DMS53 (cell line): ENCODE measurements around the gene SLC46A1.
"Not testable (repeated sequence)": the region's sequence is repeated elsewhere in the genome, so short reads cannot be mapped to it uniquely, and the experiment has no call there.

Experiments
- DNase-seq: peaks from one replicate; lab custom pipeline; 2025; lab: John Stamatoyannopoulos, UW

Gene SLC46A1

GRCh38 chr17:28405632-28406472, at the start of gene SLC46A1:
SLC46A1 (minus strand) TSS chr17:28406212; CDS start chr17:28406114, 98 bp downstream.
- peak; percentile 77 for DNase-seq

- no peak for DNase-seq
Measured at GRCh38 chr17:28449859-28450258, 43.8 kb upstream of the SLC46A1 start.

- no peak for DNase-seq
Measured at GRCh38 chr17:28447396-28447760, 41.4 kb upstream of the SLC46A1 start.

- DNase-seq, result peak; percentile 25
Measured at GRCh38 chr17:28446716-28447395, 40.8 kb upstream of the SLC46A1 start.

DNA sequence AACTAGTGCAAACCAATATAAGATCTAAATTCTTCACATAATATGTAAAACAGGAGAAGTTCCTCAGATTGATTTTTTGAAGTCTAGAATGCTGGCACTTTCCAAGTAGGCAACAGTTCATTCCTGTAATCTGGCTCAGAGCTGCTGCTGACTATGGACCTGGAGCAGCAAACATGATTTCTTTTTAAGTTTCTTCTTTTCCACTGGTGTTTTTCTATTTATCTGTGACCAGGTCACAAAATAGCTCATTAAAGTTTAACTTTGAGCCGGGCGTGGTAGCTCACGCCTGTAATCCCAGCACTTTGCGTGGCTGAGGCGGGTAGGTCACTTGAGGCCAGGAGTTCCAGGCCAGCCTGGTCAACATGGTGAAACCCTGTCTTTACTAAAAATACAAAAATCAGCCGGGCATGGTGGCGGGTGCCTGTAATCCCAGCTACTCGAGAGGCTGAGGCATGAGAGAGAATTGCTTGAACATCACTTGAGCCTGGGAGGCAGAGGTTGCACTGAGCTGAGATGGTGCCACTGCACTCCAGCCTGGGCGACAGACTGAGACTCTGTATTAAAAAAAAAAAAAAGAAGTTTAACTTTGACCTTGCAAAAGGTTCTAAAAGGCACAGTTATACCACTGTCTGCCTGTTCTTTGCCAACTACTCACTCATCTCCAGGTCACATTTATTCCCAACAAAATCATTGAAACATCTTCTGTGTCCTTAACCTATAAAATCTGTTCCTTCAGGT, 38.1 kb upstream of the SLC46A1 start:
- DNase-seq, result no peak

- not testable (repeated sequence) for DNase-seq
Measured at GRCh38 chr17:28434326-28434725, 28.3 kb upstream of the SLC46A1 start.

DNA sequence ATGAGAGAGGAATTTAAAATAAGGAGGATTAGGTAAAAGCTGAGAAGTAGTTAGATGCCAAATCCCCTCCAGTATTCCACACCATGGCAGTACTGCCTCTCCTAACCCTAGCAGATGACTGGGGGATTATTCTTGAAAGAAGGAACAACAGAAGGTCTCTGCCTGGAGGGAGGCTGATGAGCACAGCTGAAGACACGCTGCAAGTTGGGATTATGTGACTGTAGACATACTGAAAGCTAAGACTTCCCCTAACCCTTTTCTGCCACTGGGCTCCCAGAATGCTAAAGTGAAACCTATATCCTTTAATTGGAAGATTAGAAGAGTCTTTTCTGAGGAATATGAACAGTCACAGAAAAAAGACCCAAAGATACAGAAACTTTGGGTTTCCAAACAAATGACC, 27.7 kb upstream of the SLC46A1 start:
- no peak for DNase-seq

GRCh38 chr17:28427982-28428381, 22.0 kb upstream of the SLC46A1 start:
- DNase-seq, result not testable (repeated sequence)

DNA sequence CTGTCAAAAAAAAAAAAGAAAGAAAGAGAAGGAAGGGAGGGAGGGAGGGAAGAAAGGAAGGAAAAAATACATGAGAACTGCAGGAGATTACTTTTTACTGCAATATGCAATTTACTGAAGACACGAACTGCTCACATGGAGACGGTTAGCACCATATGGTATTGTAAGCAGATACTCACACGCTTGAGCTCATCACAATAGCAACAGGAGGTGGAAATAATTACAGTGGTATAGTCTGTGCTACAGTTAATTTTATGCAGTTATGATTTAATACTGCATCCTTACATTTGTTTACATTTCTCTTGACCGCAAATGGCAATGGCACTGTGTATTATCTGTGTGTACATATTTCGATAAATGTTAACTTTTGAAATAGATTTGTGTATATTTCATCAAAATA, 21.4 kb upstream of the SLC46A1 start:
- DNase-seq, result no peak

DNA sequence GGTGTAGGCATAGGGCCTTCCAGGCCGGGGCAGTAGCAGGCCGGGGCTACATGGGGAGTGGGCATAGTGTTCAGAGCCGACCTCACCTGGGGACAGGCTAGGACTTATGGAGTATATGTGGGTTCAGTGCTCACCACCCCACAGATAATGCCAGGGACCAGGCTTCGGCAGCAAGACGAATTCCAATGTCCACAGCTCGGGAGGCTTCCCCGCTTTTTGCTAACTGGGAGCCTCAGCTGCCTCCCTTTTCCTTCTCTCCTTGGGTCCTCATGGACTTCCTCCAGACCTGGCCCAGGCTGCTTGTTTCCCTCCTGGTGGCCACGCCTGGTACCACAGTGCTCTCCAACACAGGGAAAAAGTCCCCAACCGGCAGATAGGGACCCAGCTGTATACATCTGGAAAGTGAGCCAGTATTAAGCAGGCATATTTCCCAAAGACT, 20.1 kb upstream of the SLC46A1 start:
- peak; percentile 46 for DNase-seq

DNA sequence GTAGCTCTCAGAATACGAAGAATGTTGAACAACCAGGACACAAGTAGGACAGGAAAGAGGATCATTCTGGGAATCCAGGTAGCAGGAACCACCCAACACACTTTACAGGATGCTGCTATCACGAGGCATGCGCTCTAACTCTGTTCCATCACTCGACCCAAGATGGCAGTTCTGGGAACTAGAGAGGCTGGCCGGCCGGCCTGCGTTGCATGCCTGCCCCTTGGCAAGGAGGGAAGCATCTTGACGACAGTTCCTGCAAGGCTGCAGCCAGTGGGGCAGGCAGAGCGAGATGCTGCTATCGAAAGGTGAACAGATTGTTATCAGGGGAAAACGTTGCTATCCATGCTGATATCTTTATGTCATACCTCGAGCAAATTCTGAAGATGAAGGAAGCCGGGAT, 19.2 kb upstream of the SLC46A1 start:
- DNase-seq, result no peak

DNA sequence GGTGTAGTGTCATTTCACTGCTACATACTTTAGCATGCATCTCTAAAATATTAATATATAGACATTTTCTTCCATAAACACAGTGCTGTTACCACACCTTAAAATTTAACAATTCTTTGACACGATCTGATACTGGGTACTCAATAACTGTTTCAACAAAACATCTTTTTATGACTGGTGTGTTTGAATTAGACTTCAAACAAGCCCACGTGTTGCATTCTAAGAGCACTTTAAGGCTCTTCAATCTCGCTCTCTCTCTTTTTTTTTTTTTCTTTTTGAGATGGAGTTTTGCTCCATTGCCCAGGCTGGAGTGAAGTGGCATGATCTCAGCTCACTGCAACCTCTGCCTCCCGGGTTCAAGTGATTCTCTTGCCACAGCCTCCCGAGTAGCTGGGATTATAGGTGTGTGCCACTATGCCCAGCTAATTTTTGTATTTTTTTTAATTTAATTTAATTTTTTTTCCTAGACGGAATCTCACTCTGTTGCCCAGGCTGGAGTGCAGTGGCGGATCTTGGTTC, 15.8 kb upstream of the SLC46A1 start:
- DNase-seq, result peak; percentile 87

GRCh38 chr17:28416703-28417311, 10.8 kb upstream of the SLC46A1 start:
- DNase-seq, result peak; percentile 83

GRCh38 chr17:28415886-28416285, 9.9 kb upstream of the SLC46A1 start:
- DNase-seq, result no peak

- no peak for DNase-seq
Measured at GRCh38 chr17:28413804-28414203, 7.8 kb upstream of the SLC46A1 start.

DNA sequence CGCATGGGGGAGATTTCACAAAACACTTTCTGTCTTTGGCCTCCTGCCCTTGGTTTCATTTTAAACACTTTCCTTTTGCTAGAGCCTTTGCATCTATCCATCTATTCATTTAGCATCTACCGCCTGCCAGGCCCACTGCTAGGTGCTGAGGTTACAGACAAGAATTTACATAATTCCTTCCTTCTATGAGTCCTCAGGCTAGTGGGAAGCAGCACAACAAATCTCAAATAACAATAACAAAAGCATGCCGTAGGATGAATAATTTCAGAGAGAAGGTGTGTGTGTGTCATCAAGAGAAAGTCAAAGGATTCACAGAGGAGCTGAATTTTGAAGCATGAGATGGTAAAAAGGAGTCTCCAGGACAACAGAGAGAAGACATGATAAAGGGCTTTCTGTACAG, 6.1 kb upstream of the SLC46A1 start:
- no peak for DNase-seq

- no peak for DNase-seq
Measured at GRCh38 chr17:28407974-28408306, 1.9 kb upstream of the SLC46A1 start.

DNA sequence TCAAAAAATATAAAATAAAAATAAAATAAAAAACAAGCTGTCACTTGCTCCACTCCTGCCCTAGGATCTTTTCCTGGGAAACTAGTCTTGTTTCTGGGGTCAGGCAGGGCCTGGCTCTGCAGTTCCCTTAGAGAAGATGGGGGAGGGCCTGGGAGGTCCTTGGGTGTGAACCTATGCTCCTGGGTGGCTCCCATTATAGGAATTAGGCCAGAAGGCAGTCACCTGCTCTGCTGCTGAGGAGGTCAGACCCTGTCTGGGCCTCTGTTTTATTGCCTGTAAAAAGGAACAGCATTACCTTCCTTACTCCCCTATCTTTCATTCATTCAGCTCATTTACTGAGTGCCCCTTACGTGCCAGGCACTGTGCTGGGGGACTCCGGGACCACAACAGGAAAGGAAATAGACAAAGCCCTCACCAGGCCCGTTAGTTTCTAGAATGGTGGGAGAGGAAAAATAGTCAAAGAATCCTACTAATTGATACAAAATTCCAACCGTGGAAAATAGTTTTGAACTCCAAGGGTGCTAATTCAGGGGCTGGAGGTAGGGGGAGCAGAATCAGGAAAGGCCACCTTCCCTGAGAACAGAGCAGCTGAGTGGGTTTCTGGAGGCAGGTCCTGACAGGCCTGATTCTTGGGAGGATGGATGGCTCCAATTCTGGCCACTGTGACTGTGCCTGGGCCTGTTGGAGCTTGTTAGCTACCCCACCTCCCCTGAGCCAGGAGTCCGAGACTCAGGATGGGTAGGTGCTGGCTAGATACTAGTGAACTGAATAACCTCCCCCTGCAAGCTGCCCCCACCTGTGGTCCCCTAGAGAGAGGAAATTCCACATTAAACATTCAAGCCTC, 1.3 kb upstream of the SLC46A1 start:
- no peak for DNase-seq

DNA sequence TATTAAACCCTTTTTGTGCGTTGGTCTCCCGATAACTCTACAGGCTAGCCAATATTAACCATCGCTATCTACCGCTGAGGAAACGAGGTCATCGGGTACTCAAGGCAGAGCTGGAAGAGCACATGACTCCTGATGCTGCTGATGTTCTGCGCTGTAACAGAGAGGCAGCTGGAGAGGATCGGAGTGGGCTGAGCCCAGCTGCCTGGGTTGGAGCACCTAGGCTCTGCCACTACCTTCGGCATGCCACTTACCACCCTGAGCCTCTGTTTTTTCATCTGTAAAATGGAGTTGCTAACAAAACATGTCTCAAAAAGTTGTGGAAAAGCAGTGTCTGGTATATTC, 432 bp upstream of the SLC46A1 start:
- DNase-seq, result peak; percentile 81

GRCh38 chr17:28404812-28405570, 1.0 kb downstream of the SLC46A1 start:
- peak; percentile 45 for DNase-seq

GRCh38 chr17:28404461-28404811, 1.6 kb downstream of the SLC46A1 start:
- no peak for DNase-seq
